ENCODE measurements around the gene STK11. TPM values are rescaled to one million over a fixed set of nuclear protein-coding genes. Genes with fewer than 3 reads are reported as not detected.

Gene STK11
- total RNA-seq, 1 donor from 2014 or later = 61.6 TPM

DNA sequence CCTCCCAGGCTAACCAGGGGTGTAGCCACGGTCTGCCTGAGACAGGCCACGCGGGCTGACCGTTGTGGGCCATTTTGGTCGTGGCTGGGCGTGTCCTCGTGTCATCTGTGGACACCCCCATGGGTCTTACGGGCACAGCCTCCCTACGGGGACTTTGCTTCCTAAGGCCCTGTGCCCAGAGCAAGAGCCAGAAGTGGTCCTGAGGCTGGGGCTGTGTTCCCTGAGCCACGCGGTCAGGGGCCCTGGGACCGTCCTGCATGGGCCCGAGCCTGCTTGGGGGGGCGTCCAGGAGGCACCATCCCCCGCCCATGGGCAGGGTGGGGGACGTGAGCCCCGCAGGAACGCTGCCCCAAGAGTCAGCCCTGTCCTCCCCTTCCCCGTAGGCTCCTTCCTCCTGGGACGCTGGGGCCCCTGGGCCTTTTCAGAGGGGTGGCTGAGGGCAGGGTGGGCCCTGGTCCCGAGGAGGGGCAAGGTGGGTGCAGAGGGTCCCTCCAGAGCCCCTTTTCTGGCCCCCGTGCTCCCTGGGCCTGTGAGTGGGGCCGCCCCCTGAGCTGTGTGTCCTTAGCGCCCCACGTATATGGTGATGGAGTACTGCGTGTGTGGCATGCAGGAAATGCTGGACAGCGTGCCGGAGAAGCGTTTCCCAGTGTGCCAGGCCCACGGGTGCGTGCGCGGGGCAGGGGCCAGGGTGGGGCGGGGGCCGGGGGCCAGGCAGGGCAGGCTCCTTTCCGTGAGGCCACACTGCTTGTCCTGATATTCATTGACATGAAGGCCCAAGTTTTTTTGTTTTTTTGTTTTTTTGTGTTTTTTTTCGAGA, 13.4 kb downstream of the STK11 start:
- Histone ChIP-seq H4K20me1 (ENCODE audit: insufficient read depth, low read length) (peaks cover 86% of the 10 kb centered on the region), H2AFZ (ENCODE audit: low read depth, low read length) (no peak overlapping the region), H3K4me2 (ENCODE audit: low read length) (no peak overlapping the region), H3K9ac (ENCODE audit: low read length) (no peak overlapping the region), H3K36me3 (ENCODE audit: insufficient read depth, low read length) (no peaks in the 10 kb centered on the region), H3K4me1 (ENCODE audit: insufficient read depth, low read length) (peaks cover 30% of the 10 kb centered on the region), H3K9me3 (ENCODE audit: insufficient read depth, low read depth, low read length) (no peaks in the 10 kb centered on the region), H3K4me3 (ENCODE audit: insufficient read depth, low read depth, low read length) (no peak overlapping the region), H3K27ac (ENCODE audit: low read depth, low read length) (no peak overlapping the region), H3K79me2 (ENCODE audit: insufficient read depth, low read length) (peaks cover 56% of the 10 kb centered on the region), H3K27me3 (ENCODE audit: insufficient read depth, low read length) (no peaks in the 10 kb centered on the region)
- no peaks in the 10 kb centered on the region for H3K27me3 Mint-ChIP-seq (ENCODE audit: low read depth, unreplicated experiment)
- no peak overlapping the region for H3K4me3 Mint-ChIP-seq (ENCODE audit: unreplicated experiment)
- no peak for TF ChIP-seq EZH2 (IDR thresholded peaks at IDR 0.05; ENCODE audit: insufficient read depth, low read length)
- TF ChIP-seq, protein P1, sequence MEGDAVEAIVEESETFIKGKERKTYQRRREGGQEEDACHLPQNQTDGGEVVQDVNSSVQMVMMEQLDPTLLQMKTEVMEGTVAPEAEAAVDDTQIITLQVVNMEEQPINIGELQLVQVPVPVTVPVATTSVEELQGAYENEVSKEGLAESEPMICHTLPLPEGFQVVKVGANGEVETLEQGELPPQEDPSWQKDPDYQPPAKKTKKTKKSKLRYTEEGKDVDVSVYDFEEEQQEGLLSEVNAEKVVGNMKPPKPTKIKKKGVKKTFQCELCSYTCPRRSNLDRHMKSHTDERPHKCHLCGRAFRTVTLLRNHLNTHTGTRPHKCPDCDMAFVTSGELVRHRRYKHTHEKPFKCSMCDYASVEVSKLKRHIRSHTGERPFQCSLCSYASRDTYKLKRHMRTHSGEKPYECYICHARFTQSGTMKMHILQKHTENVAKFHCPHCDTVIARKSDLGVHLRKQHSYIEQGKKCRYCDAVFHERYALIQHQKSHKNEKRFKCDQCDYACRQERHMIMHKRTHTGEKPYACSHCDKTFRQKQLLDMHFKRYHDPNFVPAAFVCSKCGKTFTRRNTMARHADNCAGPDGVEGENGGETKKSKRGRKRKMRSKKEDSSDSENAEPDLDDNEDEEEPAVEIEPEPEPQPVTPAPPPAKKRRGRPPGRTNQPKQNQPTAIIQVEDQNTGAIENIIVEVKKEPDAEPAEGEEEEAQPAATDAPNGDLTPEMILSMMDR (IDR thresholded peaks at IDR 0.05; ENCODE audit: insufficient read depth, low read depth, low read length) = no peak
- H3K27ac Mint-ChIP-seq (ENCODE audit: unreplicated experiment) = no peak overlapping the region
- DNase-seq (ENCODE audit: low read depth) (no peak), FAIRE-seq (no peak)
- H3K36me3 Mint-ChIP-seq (ENCODE audit: low read depth, unreplicated experiment) = peaks cover 2% of the 10 kb centered on the region
- H3K9me3 Mint-ChIP-seq (ENCODE audit: unreplicated experiment) = no peaks in the 10 kb centered on the region
- H3K4me1 Mint-ChIP-seq (ENCODE audit: low read depth, unreplicated experiment) = peaks cover 13% of the 10 kb centered on the region

DNA sequence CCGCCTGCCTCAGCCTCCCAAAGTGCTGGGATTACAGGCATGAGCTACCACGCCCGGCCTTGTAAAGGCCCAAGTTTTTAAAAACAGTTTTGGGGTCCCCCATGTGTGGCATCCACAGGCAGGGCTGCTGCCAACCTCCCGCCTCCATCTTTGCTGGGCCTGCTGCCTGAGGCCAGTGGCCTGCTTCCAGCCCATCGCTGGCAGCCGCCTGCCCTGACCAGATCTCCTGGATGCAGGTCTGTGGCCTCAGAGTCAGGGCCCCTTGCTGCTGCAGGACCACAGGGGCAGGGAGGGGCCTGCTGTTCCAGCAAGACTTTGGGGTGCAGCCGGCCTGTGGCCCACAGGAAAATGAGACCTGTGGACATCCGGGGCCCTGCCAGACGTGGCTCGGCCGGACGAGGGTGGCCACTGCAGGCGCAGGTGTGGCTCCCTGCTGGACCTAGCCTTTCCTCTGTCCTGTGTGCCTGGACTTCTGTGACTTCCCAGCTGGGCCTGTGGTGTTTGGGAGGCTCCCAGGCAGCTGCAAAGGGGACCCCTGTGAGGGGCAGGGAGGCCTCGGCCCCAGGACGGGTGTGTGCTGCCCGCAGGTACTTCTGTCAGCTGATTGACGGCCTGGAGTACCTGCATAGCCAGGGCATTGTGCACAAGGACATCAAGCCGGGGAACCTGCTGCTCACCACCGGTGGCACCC, 14.4 kb downstream of the STK11 start:
- Mint-ChIP-seq H3K9me3 (ENCODE audit: unreplicated experiment) (no peaks in the 10 kb centered on the region), H3K27me3 (ENCODE audit: low read depth, unreplicated experiment) (no peaks in the 10 kb centered on the region), H3K27ac (ENCODE audit: unreplicated experiment) (no peak overlapping the region), H3K36me3 (ENCODE audit: low read depth, unreplicated experiment) (no peaks in the 10 kb centered on the region), H3K4me1 (ENCODE audit: low read depth, unreplicated experiment) (peaks cover 9% of the 10 kb centered on the region), H3K4me3 (ENCODE audit: unreplicated experiment) (no peak overlapping the region)
- Histone ChIP-seq H3K27me3 (ENCODE audit: insufficient read depth, low read length) (no peaks in the 10 kb centered on the region), H3K27ac (ENCODE audit: low read depth, low read length) (no peak overlapping the region), H3K4me1 (ENCODE audit: insufficient read depth, low read length) (peaks cover 20% of the 10 kb centered on the region), H2AFZ (ENCODE audit: low read depth, low read length) (no peak overlapping the region), H3K79me2 (ENCODE audit: insufficient read depth, low read length) (peaks cover 47% of the 10 kb centered on the region), H3K9me3 (ENCODE audit: insufficient read depth, low read depth, low read length) (no peaks in the 10 kb centered on the region), H3K4me2 (ENCODE audit: low read length) (no peak overlapping the region), H4K20me1 (ENCODE audit: insufficient read depth, low read length) (peaks cover 85% of the 10 kb centered on the region), H3K36me3 (ENCODE audit: insufficient read depth, low read length) (no peaks in the 10 kb centered on the region), H3K4me3 (ENCODE audit: insufficient read depth, low read depth, low read length) (no peak overlapping the region), H3K9ac (ENCODE audit: low read length) (no peak overlapping the region)
- TF ChIP-seq, protein P1 (IDR thresholded peaks at IDR 0.05; ENCODE audit: insufficient read depth, low read depth, low read length) = no peak
- no peak for TF ChIP-seq EZH2 (IDR thresholded peaks at IDR 0.05; ENCODE audit: insufficient read depth, low read length)
- FAIRE-seq (no peak), DNase-seq (ENCODE audit: low read depth) (no peak)
